ENCODE results near the gene SP7. TPM values are rescaled to one million over a fixed set of nuclear protein-coding genes. Genes with fewer than 3 reads are reported as not detected.
"Not testable (repeated sequence)": the region's sequence is repeated elsewhere in the genome, so short reads cannot be mapped to it uniquely, and the experiment has no call there.

SP7 gene
- total RNA-seq, 1 donor from 2014 or later, result 0.31 TPM

DNA sequence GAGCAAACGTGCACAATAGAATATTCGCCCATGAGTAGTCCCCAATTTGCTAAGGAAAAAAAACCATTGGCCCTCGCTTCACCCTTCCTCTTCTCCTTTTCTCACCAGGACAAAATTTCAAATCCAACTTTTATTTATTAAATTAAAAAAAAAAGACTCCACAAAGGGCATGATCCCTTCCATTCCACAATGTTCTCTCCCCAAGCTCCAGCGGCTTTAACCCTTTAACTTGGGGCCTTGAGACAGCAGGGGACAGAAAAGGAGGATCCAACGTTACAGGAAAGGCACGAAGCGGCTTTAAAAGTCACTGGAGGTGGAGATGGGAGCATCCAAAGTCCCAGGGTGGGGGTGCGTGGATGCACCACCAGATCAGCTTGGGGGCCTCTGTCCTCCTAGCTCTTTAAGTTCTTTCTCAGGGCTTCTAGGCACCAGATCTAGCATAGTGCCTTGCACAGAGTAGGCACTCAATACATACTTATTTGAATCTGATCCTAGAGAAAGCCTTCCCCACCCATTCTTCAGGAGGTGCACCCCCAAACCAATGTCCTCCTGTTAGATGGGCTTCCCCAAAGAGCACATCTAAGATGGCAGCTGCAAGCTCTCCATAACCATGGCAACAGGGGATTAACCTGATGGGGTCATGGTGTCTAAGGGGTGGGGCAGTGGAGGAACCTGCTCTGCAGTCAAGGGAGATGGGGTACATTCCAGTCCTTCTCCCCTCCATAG lies 9.5 kb downstream of the SP7 start:
- no peak for ATAC-seq
- intact Hi-C loops (cut with DNase I), result no loop called here

DNA sequence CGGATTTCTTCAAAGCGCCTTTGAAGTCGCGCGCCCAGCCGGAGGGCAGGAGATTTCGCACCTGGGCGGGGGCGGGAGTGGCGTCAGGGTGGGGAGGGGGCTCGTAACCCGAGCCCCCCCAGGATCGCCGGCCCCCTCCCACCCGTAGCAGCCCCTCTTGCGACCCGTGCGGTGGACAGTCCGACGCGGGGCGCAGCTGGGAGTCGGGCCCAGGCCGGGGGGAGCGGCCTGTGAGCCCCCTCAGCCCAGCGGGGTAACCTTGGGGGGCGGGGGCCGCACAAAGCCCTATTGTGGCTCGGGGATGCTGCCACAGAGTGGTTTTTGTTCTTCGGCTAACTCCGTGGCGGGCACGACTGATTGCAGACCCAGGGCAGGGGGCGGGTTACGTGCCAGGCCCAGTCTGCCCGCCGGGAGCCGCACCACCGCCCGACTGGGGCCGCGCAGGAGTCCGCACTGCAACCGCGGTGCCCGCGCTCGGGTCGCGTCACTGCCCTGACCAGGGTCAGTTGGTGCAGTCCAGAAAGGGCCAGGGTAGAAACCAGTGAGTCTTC lies 10.6 kb downstream of the SP7 start:
- peak; percentile 78 for DNase-seq (ENCODE audit: low spot score)
- intact Hi-C loops (cut with DNase I), result no loop called here

More for the DNA sequence above, 9.5 kb downstream of the SP7 start:
- DNase-seq (ENCODE audit: low spot score), result no peak

DNA sequence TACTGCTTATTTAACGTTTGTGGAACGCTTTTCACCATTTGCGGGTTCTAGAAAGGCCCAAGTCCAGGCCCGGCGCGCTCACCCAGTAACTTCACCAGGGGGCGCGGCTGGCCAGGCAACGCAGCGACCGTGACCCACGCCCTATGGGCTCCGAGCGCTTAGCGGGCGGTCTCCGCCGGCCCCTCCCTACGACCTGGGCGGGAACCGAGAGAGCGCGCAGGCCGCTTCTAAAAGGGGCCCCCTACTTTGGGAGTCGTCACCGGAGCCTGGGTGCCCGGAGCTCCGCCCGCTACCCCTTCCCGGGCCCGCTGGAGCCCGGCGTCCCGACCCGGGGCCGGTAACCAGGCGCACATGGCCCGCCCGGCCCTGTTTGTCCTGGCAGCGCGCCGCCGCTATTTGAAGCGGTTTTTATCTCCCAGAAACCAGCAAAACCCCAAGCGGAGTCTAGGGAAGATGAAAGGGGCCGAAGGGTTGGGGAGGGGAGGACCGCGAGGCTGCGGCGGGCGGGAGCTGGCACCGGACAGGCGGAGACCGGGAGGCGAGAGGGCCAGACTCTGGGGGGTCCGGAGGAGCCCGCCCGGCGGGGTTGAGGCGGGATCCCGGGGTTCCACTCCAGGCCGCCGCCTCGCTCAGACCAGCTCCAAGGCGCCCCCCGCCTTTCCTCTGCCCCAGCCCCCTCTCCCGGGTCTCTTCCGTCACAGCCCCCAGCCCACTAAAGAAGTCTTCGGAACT lies 11.2 kb downstream of the SP7 start:
- intact Hi-C loops (cut with DNase I), result no loop called here
- DNase-seq (ENCODE audit: low spot score), result peak; percentile 96
- peak; percentile 88 for ATAC-seq

More for the DNA sequence above, 10.6 kb downstream of the SP7 start:
- ATAC-seq, result peak; percentile 4

DNA sequence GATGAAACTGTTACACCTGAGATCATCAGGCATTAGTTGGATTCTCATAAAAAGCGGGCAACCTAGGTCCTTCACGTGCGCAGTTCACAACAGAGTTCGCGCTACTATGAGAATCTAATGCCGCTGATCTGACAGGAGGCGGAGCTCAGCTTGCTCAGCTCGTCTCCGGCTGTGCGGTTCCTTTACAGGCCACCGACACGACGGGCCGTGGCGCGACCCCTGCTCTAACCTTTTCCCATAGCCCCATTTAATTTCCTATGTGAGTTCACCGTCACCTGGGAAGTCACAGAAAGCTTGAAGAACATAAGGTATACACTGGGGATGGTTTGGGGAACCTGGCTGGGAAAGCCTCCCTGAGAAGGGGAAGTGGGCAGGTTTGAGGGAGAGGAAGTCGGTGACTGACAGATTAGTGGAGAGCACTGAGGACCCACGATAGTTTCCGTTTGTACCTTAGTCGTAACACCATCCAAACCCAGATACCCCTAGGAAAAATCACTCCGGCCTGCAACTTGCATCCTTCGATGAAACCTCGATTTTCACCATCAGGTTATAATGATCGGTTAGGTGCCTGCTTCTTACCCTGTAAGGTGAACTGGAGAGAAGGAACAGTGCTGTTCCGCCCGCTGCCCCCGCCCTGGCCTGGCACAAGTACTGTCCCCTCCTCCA lies 11.9 kb downstream of the SP7 start:
- no peak for DNase-seq (ENCODE audit: low spot score)
- intact Hi-C loops (cut with DNase I), result no loop called here

DNA sequence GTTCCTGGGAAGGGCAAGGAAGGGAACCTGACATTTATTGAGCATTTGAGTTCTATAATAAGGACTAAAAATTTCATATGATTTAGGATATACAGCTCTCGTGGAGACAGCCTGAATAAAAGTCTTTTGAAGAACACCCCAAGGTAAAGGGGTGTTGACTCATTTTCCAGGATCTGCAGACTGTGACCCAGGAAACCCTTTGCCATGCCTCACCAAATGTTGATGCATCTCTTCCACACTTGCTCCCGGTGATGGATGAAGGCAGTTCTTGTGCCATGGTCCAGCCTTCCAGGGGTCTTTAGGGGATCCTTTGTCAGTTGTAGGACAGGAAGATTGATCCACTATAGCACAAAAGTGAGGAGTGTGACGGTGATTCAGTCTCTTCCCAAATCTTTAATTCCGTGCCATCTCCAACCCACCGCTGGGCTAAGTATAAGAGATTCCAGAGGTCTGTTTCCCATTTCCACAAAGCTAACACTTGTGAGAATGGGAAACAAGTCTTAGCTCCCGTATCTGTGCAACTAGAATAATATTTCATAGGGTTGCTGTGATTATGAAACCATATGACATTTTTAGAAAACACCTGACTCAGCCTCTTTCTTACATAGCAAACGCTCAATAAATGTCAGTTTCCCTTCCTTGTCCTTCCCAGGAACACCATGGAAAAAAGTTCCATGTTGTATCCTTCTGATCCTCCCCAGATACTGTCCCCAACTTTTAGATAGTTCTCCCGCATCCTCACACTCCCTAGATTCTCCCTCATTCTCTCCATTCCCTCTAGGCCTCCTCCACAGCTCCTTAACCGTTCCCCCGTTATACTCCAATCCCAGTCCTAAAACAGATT lies 15.6 kb downstream of the SP7 start:
- no peak for ATAC-seq
- intact Hi-C loops (cut with DNase I), result no loop called here
- no peak for DNase-seq (ENCODE audit: low spot score)

More for the DNA sequence above, 11.9 kb downstream of the SP7 start:
- no peak for ATAC-seq

DNA sequence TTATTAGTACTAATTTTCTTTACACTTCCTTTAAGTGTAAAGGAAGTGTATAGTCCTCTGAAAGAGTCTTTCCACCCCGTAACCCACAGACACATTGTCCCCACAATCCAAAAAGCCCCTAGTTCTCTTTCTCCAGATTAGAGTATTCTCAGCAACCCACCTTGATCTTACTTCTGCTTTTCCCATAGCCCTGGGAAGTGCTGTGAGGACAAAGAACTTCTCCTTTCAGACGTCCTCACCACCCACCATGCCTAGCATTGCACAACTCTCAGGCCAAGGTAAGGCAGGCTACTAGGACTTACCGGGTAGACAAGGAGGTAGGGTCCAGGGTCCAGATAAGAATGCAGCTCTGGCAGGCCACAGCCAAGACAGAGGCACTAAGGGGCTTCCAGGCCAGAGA lies 22.2 kb downstream of the SP7 start:
- ATAC-seq (no peak), DNase-seq (ENCODE audit: low spot score) (no peak)
- intact Hi-C loops (cut with DNase I), result no loop called here

DNA sequence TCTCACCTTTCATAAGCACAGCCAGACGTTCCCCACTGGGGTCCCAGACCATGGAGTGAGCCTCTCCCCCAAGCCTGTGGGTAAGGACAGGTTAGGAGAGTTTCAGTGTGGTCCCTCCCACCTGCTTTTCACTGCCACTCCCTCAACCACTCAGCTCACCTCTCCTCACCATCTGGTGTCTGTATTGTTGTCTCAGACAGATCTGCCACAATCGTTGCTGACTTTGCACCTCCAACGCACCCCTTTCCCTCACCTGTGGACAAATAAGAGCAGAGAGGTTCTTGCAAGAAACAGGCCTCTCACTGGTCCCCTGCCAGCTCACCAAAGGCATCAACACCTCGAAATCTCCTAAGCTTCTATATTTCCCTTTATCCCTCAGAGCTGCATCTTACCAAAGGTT lies 27.9 kb downstream of the SP7 start:
- intact Hi-C loops (cut with DNase I), result no loop called here
- DNase-seq (ENCODE audit: low spot score) (no peak), ATAC-seq (no peak)

DNA sequence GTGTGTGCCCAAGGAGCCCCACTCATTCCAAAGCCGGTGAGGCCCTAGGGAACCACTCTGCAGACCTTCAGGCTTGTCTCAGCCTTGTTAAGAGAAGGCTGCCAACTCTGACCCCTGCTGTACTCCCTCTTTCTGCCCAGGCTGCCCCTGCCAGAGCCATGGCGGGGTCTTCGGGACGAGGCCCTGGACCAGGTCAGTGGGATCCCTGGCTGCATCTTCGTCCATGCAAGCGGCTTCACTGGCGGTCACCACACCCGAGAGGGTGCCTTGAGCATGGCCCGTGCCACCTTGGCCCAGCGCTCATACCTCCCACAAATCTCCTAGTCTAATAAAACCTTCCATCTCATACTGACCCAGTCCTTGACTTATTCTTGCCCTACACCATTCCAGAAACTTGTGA lies 29.3 kb downstream of the SP7 start:
- intact Hi-C loops (cut with DNase I), result no loop called here
- no peak for ATAC-seq
- no peak for DNase-seq (ENCODE audit: low spot score)

DNA sequence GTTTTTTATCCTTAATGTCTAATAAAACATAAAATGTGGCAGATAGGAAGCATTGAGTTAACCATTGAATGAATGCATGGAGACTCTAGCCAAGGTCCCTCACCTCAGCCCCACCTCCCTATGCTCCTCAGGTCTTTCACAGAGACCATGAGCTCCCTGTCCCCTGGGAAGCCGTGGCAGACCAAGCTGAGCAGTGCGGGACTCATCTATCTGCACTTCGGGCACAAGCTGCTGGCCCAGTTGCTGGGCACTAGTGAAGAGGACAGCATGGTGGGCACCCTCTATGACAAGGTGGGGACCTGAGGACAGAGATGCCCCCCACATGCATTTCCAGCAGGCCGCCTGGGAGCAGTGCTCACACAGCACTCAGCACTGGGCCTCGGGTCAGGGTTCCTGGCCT lies 33.3 kb downstream of the SP7 start:
- no peak for ATAC-seq
- no peak for DNase-seq (ENCODE audit: low spot score)
- intact Hi-C loops (cut with DNase I), result no loop called here

DNA sequence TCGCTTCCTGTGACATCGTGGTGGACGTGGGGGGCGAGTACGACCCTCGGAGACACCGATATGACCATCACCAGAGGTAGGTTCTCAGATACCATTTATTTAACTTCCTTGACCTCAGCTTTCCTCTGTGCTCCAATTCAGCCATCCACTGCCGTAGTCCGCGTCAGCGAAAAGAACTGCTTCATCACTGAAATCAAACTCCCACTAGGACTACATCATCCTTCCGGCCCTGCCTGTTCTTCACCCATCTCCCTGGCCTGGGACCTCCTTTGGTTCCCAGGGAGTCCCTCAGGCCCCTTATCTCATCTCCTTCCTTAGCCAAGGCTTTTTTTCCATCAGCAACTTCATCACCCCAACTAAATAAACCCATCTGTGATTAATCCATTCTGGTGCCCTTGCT lies 36.0 kb downstream of the SP7 start:
- intact Hi-C loops (cut with DNase I), result no loop called here
- ATAC-seq (no peak), DNase-seq (ENCODE audit: low spot score) (no peak)

DNA sequence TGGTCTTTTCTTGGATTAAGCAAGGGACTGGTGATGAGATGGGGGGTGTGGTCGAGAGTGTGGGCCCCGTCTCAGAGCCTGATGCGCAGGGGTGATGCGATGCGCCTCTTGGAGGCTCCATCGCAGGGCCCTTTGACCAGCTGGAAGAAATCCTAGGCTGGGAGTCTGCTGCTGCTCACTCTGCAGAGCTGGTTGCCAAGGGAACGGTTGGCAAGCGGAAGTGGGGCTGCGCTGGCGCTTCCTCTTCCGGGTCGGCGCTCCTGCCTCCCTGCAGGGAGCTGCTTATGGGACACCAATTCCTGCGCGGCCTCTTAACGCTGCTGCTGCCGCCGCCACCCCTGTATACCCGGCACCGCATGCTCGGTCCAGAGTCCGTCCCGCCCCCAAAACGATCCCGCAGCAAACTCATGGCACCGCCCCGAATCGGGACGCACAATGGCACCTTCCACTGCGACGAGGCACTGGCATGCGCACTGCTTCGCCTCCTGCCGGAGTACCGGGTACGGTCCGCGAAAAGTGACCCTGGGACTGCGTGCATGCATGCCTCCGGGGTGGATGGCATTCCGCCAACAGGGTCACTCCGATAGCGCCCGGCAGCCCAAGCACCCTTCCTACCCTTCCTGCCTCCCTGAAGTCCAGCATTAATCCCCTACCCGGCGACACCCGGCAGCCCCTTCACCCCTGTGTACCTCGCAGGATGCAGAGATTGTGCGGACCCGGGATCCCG lies 36.5 kb downstream of the SP7 start, which contains the start of gene MYG1:
Gene MYG1 (plus strand): TSS at position 242 of the 727 bp plus-strand sequence. CDS start 43 bp downstream, at position 285.
- intact Hi-C loops (cut with DNase I), result no loop called here
- peak; percentile 89 for ATAC-seq
- DNase-seq (ENCODE audit: low spot score), result peak; percentile 91

DNA sequence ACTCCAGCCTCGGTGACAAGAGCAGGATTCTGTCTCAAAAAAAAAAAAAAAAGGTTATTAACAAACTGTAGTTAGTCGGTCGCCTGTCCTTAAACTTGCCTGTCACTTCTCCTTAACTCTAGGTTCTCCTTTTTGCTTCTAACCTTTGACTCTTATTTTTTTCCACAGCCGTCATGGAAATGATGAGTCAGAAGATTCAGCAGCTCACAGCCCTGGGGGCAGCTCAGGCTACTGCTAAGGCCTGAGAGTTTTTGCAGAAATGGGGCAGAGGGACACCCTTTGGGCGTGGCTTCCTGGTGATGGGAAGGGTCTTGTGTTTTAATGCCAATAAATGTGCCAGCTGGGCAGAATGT lies 37.1 kb downstream of the SP7 start:
- ATAC-seq (peak; percentile 39), DNase-seq (ENCODE audit: low spot score) (no peak)
- intact Hi-C loops (cut with DNase I), result no loop called here

DNA sequence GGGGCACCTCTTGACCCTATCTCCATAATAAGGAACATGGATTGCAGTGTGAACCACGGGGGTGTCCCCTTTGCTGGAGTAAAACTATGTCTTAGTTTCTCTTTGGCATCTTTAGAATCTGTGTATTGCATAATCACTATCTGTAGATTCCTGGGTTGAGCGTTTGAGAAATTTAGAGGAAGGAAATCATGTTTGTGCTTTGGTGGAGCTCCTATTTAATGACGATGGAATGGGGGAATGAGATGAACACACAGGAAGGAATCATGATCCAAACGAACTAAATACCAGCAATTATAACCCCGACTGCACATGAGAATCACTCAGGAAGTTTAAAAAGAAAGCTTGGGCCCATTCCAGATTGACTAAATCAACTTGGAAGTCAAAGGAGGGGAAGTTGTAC lies 38.0 kb downstream of the SP7 start:
- ATAC-seq (no peak), DNase-seq (ENCODE audit: low spot score) (no peak)
- intact Hi-C loops (cut with DNase I), result no loop called here

DNA sequence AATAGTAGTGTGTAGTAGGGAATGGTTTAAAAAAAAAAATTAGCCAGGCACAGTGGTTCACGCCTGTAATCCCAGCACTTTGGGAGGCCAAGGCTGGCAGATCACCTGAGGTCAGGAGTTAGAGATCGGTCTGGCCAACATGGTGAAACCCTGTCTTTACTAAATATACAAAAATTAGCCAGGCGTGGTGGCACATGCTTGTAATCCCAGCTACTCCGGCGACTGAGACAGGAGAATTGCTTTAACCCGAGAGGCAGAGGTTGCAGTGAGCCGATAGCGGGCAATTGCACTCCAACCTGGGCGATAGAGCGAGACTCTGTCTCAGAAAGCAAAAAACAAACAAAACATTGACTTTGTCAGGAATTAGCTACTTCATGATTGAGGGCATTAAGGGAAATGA lies 39.0 kb downstream of the SP7 start:
- DNase-seq (ENCODE audit: low spot score); intact Hi-C loops (cut with DNase I); ATAC-seq: not testable (repeated sequence)

DNA sequence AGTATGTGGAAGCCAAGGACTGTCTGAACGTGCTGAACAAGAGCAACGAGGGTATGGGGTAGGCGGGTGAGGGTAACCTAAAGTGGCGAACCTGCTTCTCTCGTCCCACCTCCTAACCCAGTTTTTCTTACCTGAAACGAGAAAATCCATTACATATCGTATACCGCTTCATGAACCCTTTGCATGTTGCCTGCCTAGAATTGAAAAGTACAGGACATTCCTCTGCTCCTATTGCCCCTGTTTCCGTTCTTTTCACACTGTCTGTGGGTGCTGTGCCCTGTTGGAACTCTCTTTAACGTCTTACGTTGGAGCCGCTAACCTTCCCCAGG lies 40.3 kb downstream of the SP7 start:
- DNase-seq (ENCODE audit: low spot score) (no peak), ATAC-seq (no peak)
- intact Hi-C loops (cut with DNase I), result no loop called here

DNA sequence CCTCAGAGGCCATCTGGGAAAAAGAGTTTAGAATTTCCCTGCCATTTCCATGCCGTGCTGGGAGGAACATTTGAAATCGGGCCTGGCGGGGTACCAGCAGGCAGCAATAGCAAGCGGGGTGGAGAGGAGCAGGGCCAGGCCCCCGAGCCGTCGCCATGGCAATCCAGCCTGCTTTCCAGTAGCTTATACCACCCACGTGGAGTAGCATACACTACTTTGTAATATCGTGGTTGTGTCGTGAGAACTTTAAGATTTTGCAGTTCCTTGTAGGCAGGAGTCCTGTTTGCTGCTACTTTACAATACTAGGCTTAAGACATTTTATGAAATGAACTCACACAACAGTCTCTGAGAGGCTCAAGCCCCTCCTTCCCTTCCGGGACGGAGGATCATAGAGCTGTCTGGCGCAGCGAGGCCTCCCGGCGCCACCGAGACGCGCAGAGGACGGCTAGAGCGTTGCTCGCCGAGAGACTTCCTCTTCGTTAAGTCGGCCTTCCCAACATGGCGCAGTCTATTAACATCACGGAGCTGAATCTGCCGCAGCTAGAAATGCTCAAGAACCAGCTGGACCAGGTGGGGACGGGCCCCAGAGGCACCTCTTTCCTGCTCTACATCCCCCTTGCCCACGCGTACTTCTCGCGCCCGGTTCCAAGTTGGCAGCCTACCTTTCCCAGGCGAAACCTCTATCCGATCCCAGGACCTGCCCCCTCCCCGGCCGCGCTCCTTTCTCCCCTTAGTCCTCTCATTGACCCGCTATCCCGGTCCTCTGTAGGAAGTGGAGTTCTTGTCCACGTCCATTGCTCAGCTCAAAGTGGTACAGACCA lies 40.9 kb downstream of the SP7 start, which contains the start of gene PFDN5:
Gene PFDN5 (plus strand): TSS at position 473 of the 821 bp plus-strand sequence. CDS start 26 bp downstream, at position 499.
- DNase-seq (ENCODE audit: low spot score), result peak; percentile 92
- intact Hi-C loops (cut with DNase I), result no loop called here
- ATAC-seq, result peak; percentile 93

DNA sequence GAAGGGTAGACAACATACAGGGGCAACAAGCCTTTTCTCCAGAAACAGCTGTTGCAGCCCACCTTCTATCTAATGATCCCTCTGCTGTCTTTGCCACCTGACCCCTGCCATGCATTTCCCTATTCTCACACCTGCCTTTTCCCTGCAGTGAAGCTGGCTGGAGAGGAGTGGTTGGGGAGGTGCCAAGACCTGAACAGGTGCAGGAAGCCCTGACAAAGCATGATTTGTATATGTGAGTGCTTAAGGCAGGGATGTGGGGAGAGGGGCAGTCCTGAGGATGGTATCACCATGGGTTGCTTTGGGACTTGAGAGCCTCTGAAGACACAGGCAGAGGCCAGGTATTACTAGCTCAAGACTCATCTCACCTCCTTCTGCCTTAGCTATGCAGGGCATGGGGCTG lies 43.7 kb downstream of the SP7 start:
- no peak for DNase-seq (ENCODE audit: low spot score)
- intact Hi-C loops (cut with DNase I), result no loop called here
- no peak for ATAC-seq
